ENCODE measurements around the gene LRRC23.
A peak's percentile ranks its signal among the peaks of the same experiment; 100 is the strongest.
"Not testable (repeated sequence)": the region's sequence is repeated elsewhere in the genome, so short reads cannot be mapped to it uniquely, and the experiment has no call there.

LRRC23 gene

GRCh38 chr12:6872073-6873048, 32.3 kb upstream of the LRRC23 start:
- DNase-seq (ENCODE audit: low read depth in 2 of 2): peak; percentile 81 to 86

GRCh38 chr12:6873094-6874014, 31.3 kb upstream of the LRRC23 start, which contains the start of gene SPSB2:
TSS of gene SPSB2 (minus strand) at chr12:6873303. CDS start at chr12:6872901, 402 bp downstream.
- peak; percentile 100 for DNase-seq (ENCODE audit: low read depth in 2 of 2)

GRCh38 chr12:6874015-6874368, 30.6 kb upstream of the LRRC23 start:
- DNase-seq (ENCODE audit: low read depth in 2 of 2): not testable (repeated sequence)

GRCh38 chr12:6879824-6880223, 24.8 kb upstream of the LRRC23 start:
- DNase-seq (ENCODE audit: low read depth in 2 of 2): not testable (repeated sequence)

GRCh38 chr12:6883252-6883651, 21.4 kb upstream of the LRRC23 start:
- no peak for DNase-seq (ENCODE audit: low read depth in 2 of 2)

GRCh38 chr12:6883683-6884082, 20.9 kb upstream of the LRRC23 start:
- no peak for DNase-seq (ENCODE audit: low read depth in 2 of 2)

GRCh38 chr12:6884539-6884938, 20.1 kb upstream of the LRRC23 start:
- DNase-seq (ENCODE audit: low read depth in 2 of 2): no peak

GRCh38 chr12:6886206-6886999, 18.2 kb upstream of the LRRC23 start:
- not testable (repeated sequence) for DNase-seq (ENCODE audit: low read depth in 2 of 2)

GRCh38 chr12:6887460-6887859, 17.2 kb upstream of the LRRC23 start:
- DNase-seq (ENCODE audit: low read depth in 2 of 2): no peak

GRCh38 chr12:6888360-6888759, 16.3 kb upstream of the LRRC23 start:
- no peak for DNase-seq (ENCODE audit: low read depth in 2 of 2)

GRCh38 chr12:6888794-6889193, 15.8 kb upstream of the LRRC23 start:
- not testable (repeated sequence) for DNase-seq (ENCODE audit: low read depth in 2 of 2)

- DNase-seq (ENCODE audit: low read depth in 2 of 2): not testable (repeated sequence)
Observed at GRCh38 chr12:6889775-6890573, 14.6 kb upstream of the LRRC23 start.

GRCh38 chr12:6890789-6891645, 13.6 kb upstream of the LRRC23 start:
- peak; percentile 98 to 99 for DNase-seq (ENCODE audit: low read depth in 2 of 2)

GRCh38 chr12:6891646-6892001, 13.0 kb upstream of the LRRC23 start:
- DNase-seq (ENCODE audit: low read depth in 2 of 2): no peak

- DNase-seq (ENCODE audit: low read depth in 2 of 2): not testable (repeated sequence)
Observed at GRCh38 chr12:6892683-6893082, 11.9 kb upstream of the LRRC23 start.

GRCh38 chr12:6894321-6894720, 10.3 kb upstream of the LRRC23 start:
- DNase-seq (ENCODE audit: low read depth in 2 of 2): no peak

- DNase-seq (ENCODE audit: low read depth in 2 of 2): no peak
Observed at GRCh38 chr12:6896846-6897435, 7.7 kb upstream of the LRRC23 start.

- DNase-seq (ENCODE audit: low read depth in 2 of 2): no peak
Observed at GRCh38 chr12:6899427-6899826, 5.2 kb upstream of the LRRC23 start.

GRCh38 chr12:6899837-6900519, 4.6 kb upstream of the LRRC23 start:
- DNase-seq (ENCODE audit: low read depth in 2 of 2): no peak

Data from stimulated activated CD8-positive, alpha-beta memory T cell treated with anti-CD3 and anti-CD28 coated beads, Interleukin-2, amount 100 ng/mL, for 48 hours (primary cell).